ENCODE data around the gene SGCA.

The SGCA gene

DNA sequence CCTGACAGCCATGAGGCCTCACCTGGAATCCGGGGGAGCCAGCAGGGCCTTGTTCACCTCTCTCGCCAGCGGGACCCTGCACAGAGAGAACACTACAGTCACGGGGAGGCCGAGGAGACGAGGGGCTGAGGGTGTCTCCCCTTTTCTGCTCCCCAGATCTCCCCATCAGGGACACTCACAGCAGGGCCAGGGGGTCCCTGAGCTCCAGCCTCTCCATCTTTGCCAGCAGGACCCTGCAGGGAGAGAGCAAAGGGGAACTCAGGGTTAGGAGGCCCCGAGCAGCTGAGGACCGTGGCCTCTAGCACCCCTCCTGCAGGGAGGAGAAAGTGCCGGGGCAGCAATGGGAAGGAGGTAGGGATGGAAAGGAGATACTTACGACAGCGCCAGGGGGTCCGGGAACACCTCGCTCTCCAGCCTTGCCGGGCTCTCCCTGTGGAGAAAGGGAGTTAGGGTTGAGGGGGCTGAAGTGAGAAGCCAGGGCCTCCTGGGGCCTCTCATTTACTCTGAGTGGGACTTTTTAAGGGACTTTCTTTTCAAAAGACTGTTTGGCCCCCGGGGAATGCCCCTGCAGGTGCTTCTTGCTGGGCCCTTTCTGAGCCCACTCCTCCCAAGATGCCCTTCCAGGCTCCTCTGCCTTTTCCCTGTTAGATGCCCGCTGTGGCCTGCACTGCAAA lies 26.9 kb downstream of the SGCA start:
- DNase-seq (ENCODE audit: low read depth, low spot score) = no peak

DNA sequence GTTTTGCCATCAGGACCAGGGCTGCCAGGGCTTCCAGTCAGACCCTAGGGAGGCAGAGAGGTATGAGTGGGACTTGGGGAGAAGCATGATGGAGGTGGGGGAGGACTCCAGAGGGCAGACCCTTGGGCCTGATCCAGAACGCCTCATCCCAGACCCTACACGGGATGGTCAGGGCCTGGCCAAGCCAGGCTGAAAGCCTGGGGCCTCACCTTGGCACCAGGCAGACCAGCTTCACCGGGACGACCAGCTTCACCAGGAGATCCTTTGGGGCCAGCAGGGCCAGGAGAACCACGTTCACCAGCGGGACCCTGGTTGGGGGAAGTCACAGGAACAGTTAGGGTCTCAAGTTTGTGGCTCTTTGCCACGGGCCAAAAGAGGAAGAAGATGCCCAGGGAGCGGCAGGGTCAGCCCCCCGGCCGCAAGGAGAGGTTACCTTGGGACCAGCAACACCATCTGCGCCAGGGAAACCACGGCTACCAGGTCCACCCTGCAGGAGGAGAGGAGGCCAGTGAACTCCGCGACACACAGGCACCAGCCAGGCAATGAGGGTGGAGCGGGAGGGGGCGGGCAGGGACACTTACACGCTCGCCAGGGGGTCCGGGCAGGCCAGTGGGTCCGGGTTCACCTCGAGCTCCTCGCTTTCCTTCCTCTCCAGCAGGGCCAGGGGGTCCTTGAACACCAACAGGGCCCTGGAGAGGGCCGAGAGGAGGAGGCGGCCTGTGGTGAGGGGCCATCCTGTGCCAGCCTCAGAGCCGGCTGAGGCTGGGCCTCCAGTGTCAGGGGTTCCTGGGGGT lies 28.5 kb downstream of the SGCA start:
- DNase-seq (ENCODE audit: low read depth, low spot score) = no peak

DNA sequence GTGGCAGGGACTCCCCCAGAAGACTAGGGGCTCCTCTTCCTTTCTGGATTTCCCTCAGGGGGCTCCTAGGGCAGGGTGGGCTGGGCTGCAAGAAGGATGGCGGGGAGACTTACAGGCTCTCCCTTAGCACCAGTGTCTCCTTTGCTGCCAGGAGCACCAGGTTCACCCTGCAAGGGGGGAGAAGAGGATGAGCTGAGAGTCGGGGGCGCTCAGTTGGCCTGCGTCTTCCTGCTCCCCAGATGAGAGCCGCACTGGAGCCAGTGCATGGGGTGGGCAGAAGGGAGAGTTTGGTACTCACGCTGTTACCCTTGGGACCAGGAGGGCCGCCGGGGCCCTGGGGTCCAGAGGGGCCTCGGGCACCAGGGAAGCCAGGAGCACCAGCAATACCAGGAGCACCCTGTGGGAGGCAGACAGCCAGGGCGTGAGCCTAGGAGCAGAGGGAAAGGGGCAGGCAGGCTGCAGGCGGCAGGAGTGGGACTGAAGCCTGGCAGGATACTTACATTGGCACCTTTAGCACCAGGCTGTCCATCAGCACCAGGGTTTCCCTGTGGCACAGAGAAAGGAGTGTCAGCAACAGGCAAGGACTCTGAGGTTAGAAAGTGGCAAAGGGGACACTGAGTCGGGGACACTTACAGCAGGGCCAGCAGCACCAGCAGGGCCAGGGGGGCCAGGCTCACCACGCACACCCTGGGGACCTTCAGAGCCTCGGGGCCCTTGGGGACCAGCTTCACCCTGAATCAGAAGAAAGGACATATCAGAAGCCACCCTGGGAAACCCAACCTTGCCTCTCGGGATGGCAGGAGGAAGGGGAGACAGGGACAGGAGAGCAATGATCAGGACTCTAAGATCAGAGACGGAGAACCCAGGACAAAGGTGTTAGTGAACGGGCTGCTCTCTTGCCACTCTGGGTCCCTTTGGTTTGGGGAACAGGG lies 29.4 kb downstream of the SGCA start:
- no peak for DNase-seq (ENCODE audit: low read depth, low spot score)

DNA sequence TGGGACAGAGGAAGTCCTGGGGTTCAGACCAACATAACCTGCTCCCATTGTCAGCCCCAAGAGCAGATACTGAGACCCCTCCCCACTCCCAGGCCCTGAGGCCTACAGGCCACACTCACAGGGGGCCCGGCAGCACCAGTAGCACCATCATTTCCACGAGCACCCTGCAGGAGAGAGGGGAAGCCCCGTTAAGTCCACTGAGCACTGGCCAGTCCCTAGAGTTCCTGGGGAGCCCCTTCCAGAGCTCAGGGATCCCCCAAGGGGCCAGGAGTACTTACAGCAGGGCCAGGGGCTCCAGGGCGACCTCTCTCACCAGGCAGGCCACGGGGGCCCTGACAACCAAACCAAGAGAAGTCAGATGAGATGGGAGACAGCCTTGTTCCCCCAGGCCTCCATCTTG lies 30.2 kb downstream of the SGCA start:
- DNase-seq (ENCODE audit: low read depth, low spot score) = no peak

GRCh38 chr17:50196826-50197225 lies 31.0 kb downstream of the SGCA start:
- DNase-seq (ENCODE audit: low read depth, low spot score) = no peak

- DNase-seq (ENCODE audit: low read depth, low spot score) = no peak
These were observed 32.3 kb downstream of the SGCA start for GRCh38 chr17:50198026-50198669.

DNA sequence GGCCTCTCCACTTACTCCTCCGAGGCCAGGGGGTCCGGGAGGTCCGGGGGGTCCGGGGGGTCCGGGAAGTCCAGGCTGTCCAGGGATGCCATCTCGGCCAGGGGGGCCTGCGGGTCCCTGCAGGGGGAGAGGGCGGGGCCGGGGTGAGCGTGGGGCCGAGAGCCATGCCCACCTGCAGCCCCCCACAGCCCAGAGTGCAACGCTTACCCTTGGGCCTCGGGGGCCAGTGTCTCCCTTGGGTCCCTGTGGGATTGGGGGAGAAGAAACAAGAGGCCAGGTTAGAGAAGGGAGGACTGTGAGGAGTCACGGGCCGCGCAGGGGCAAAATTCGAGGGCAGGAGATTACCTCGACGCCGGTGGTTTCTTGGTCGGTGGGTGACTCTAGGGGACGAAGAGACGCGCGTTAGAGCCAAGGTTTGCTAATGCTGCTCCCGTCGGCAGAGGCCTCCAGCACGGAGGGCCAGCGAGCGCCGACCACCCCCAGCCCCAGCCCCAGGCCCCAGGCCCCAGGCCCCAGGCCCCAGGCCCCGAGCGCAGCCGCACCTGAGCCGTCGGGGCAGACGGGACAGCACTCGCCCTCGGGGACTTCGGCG lies 33.5 kb downstream of the SGCA start:
- no peak for DNase-seq (ENCODE audit: low read depth, low spot score)

DNA sequence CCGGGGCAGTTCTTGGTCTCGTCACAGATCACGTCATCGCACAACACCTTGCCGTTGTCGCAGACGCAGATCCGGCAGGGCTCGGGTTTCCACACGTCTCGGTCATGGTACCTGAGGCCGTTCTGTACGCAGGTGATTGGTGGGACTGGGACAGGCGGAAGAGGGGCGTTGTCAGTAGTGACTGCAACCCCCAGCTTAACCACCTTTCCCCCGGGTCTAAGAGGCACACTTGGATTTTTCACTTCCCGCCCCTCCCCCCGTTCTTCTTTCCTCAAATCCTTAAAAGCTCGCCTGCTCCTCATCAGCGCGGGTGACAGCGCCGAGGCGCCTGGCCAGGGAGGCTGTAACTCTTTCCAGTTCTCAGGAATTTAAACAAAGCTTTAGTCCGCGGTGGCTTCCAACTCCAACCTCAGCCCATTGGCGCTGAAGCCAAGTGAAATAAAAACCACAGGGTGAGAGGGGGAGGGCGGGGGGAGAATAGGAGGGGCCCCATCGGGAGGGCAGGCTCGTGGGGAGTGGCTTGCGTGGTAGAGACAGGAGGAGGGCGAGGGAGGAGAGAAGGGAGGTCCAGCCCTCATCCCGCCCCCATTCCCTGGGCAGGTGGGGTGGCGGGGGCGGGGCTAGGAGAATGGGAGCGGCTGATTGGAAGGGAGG lies 34.1 kb downstream of the SGCA start:
- peak; percentile 90 for DNase-seq (ENCODE audit: low read depth, low spot score)

DNA sequence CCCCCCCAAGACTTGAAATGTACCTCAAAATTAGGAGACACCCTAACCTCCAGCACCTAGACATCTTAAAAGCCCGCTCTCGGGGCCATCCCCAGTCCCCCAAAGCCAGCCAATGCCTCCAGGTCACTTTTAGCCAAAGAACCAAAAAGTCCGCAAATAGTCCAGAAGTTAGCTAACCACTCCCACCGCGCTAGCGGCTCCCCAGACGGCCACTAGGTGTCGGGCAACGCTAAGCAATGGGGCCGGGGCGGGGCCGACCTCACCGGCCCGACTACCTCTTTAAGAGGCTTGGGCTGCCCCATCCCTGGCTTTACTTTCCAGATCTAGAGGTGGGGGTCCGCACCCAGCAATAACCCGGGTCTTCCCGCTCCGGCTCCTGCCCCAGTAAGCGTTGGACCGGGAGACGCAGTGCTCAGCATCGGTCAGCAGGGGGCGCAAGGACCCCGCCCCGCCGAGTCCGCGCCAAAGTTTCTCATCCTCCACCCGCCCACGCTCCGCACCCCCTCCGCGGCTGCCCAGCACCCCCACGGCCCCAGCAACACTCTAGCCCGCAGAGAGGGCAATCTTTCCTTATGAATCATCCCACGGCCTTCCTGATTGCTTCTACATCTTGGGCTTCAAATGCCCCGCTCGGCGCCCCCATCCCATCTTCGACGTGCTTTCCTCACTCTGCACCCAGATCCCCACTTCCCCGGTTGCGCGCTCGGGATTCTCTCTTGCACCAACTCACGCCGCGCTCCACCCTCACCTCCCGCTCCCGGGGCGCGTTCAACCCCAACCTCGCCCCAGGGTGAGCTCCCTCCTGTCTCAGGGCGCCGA lies 34.9 kb downstream of the SGCA start:
- no peak for DNase-seq (ENCODE audit: low read depth, low spot score)

DNA sequence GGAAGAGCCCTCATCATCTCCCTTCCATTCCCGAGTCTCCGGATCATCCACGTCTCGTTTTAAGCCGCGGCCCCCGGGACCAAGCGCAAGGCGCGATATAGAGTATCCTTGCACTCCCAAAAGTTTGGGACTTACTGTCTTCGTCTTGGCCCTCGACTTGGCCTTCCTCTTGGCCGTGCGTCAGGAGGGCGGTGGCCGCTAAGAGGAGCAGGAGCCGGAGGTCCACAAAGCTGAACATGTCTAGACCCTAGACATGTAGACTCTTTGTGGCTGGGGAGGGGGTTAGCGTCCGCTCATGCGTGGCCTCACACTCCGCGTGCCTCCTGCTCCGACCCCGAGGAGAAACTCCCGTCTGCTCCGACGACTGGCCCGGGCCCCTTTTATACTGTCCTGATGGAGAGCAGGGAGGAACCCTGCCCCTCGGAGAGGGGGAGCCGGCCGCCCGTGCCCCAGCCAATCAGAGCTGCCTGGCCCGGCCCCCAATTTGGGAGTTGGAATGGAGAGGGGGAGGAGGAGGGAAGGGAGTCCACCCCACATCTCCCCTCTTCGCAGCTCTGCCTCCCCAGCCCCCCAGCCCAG lies 35.6 kb downstream of the SGCA start, which contains the start of gene COL1A1:
Gene COL1A1 (minus strand): TSS at position 356 of the 579 bp plus-strand sequence. CDS start 118 bp downstream, at position 238.
- no peak for DNase-seq (ENCODE audit: low read depth, low spot score)

GRCh38 chr17:50203086-50203485 lies 37.3 kb downstream of the SGCA start:
- no peak for DNase-seq (ENCODE audit: low read depth, low spot score)

GRCh38 chr17:50203604-50204345 lies 38.0 kb downstream of the SGCA start:
- DNase-seq (ENCODE audit: low read depth, low spot score) = no peak

- no peak for DNase-seq (ENCODE audit: low read depth, low spot score)
These were observed 38.6 kb downstream of the SGCA start for GRCh38 chr17:50204431-50204830.

DNA sequence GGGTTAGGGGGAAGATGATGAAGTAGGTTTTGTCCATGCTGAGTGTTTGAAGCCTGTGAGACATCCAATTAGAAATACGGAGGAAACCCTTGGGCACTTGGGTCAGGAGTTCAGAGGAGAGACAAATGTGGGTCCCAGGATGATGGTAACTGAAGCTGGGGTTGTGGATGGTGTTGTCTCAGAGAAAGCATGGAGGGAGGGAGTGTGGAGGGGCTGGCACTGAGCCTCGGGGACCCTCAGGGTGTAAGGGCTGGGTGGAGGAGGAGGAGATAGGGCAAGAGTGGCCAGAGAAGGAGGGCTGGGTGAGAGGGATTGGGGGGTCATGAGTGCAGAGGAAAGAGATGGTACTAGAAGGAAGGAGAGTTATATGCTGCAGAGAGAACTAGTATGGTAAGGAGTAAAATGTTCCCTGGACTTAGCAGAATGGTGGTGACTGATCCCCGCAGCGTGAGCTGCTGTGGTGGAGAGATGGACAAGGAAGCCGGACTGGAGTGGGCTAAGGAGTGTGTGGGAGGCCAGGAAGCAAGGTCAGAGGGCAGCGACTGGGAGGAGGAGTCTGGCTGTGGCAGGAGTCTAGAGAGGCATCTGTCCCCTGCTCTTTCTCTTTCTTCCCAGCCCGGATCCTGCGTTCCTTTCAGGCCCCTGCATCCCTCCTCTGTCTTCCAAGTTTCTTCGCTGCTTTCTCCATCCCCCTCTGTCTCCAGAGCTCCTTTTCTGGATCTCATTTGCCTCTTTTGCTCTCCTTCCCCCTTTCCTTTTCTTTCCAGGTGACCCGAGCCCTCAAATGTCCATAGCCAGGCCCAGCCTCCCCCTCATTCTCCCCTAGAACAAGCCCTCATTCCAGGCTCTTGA lies 39.5 kb downstream of the SGCA start:
- no peak for DNase-seq (ENCODE audit: low read depth, low spot score)

GRCh38 chr17:50205963-50206505 lies 40.2 kb downstream of the SGCA start:
- no peak for DNase-seq (ENCODE audit: low read depth, low spot score)

DNA sequence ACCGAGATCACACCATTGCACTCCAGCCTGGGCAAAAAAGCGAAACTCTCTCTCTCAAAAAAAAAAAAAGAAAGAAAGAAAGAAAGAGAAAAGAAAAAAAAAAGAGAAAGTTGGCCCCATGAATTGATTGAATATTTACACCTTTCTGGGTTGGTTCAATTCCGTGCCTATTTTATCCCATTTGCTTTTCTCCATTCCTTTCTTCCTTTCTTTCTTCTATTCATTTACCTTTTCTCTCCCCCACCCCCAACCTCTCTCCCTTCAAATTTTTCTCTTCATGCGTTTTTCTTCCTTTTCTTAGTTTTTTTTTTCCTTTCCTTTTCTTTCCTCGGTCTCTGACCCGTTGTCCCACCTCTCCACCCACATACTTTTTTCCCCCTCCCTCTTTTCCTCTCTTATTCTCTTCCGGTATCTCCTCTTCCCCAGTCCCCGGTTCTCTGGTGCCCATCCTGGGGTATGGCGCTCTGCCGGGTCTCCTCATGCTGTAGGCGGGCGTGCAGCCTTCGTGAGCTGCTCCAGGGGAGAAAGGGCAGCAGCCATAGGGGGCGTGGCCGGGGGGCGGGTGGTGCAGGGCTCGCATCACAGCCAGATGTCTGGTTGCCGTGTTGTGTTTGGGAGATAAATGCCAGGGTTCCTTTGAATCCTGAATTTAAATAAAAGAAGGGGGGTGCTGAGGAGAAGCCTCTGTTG lies 40.9 kb downstream of the SGCA start:
- DNase-seq (ENCODE audit: low read depth, low spot score) = no peak

DNA sequence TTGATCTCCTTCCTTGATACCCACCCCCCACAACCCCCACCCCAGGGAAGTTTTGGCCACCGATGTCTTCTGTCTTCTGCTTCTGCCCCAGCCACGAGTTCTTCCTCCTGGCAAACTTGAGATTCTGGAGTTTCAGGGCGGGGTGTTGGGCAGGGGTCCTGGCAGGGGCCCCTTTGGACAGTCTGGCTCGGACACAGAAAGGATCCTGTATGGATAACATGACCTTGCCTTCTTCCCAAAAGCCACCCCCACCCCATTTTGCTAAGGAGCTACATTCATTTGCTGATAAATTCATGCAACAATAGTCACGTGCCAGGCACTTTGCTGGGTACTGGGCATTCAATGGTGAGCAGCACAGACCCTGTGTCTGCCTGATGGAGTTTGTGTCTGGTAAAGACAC lies 41.5 kb downstream of the SGCA start:
- DNase-seq (ENCODE audit: low read depth, low spot score) = no peak

All from smooth muscle cell of the brain vasculature (primary cell).